Neural cell (in vitro differentiated cells): Measurements from ENCODE around the gene CCDC148. TPM values are rescaled to one million over a fixed set of nuclear protein-coding genes. Genes with fewer than 3 reads are reported as not detected.

Experiments
- H2AFZ ChIP-seq: fragments of 200-600, 300-800 bp; sonication (generic), shearing (Covaris generic); 2 replicates; pipeline ENCODE4 v1.6.0; 2014; ENCODE audit warnings: low read depth, mild to moderate bottlenecking, antibody characterized with exemption, low read length, moderate library complexity
- H3F3A ChIP-seq: fragments of 200-600 bp; shearing (Covaris generic); 2 replicates; pipeline ENCODE4 v1.6.1; 2016; ENCODE audit warnings: mild to moderate bottlenecking, moderate library complexity, mixed read lengths, antibody characterized with exemption, low read length; ENCODE audit not compliant: insufficient read depth, poor library complexity, severe bottlenecking
- H3K27ac ChIP-seq: fragments of 200-600, 300-800 bp; sonication (generic), shearing (Covaris generic); 2 replicates; pipeline ENCODE4 v1.5.1; 2014; ENCODE audit warnings: mild to moderate bottlenecking, low read length, moderate library complexity
- H3K27me3 ChIP-seq: fragments of 300-800, 200-600 bp; sonication (generic), shearing (Covaris generic); 2 replicates; pipeline ENCODE4 v1.6.0; 2014; ENCODE audit warnings: mild to moderate bottlenecking, low read depth, low read length, moderate library complexity; ENCODE audit not compliant: insufficient read depth
- H3K36me3 ChIP-seq: fragments of 300-800, 200-600 bp; sonication (generic), shearing (Covaris generic); 2 replicates; pipeline ENCODE4 v1.5.1; 2014; ENCODE audit warnings: mild to moderate bottlenecking, antibody characterized with exemption, low read length, moderate library complexity; ENCODE audit not compliant: insufficient read depth
- H3K4me2 ChIP-seq: fragments of 300-800, 200-600 bp; sonication (generic), shearing (Covaris generic); 2 replicates; pipeline ENCODE4 v1.6.0; 2014; ENCODE audit warnings: mild to moderate bottlenecking, low read length
- H3K4me3 ChIP-seq: fragments of 300-800, 200-600 bp; sonication (generic), shearing (Covaris generic); 2 replicates; pipeline ENCODE4 v1.5.1; 2014; ENCODE audit warnings: mild to moderate bottlenecking, low read length, moderate library complexity
- H3K79me2 ChIP-seq: fragments of 200-600 bp; shearing (Covaris generic); replicated peaks from 2 replicates; pipeline ENCODE4 v1.6.0; 2014; ENCODE audit warnings: mild to moderate bottlenecking, low read length, moderate library complexity; ENCODE audit not compliant: insufficient read depth
- H3K9ac ChIP-seq: fragments of 300-800, 200-600 bp; sonication (generic), shearing (Covaris generic); 2 replicates; pipeline ENCODE4 v1.6.1; 2016; ENCODE audit warnings: mild to moderate bottlenecking, low read length, mixed read lengths
- H3K9me2 ChIP-seq: fragments of 200-600 bp; shearing (Covaris generic); 2 replicates; pipeline ENCODE4 v1.6.1; 2016; ENCODE audit warnings: mild to moderate bottlenecking, low read length, mixed read lengths; ENCODE audit not compliant: insufficient read depth
- H3K9me3 ChIP-seq: fragments of 200-600, 300-800 bp; sonication (generic), shearing (Covaris generic); 2 replicates; pipeline ENCODE4 v1.6.1; 2016; ENCODE audit warnings: mild to moderate bottlenecking, mixed run types, low read length, moderate library complexity, mixed read lengths
- H4K20me1 ChIP-seq: fragments of 200-600 bp; shearing (Covaris generic); 2 replicates; pipeline ENCODE4 v1.6.1; 2016; ENCODE audit warnings: mild to moderate bottlenecking, mixed run types; ENCODE audit not compliant: insufficient read depth
- EP300 ChIP-seq: fragments of 450-650 bp; conservative IDR thresholded peaks from 2 replicates; pipeline ENCODE4 v1.6.1; 2014; ENCODE audit warnings: antibody characterized with exemption, mild to moderate bottlenecking, moderate library complexity; ENCODE audit not compliant: poor library complexity, severe bottlenecking
- EZH2 ChIP-seq: fragments of 200-600, 300-800 bp; shearing (Covaris generic), sonication (generic); IDR thresholded peaks from 2 replicates; pipeline ENCODE4 v1.6.1; 2014; ENCODE audit warnings: antibody characterized with exemption, low read length, borderline replicate concordance, mild to moderate bottlenecking; ENCODE audit not compliant: insufficient read depth, poor library complexity, severe bottlenecking
- MXI1 ChIP-seq: fragments of 450-650 bp; conservative IDR thresholded peaks from 2 replicates; pipeline ENCODE4 v1.6.1; 2014; ENCODE audit warnings: antibody characterized with exemption, mild to moderate bottlenecking; ENCODE audit not compliant: poor library complexity, severe bottlenecking
- POLR2AphosphoS5 ChIP-seq: IDR thresholded peaks from 2 replicates; pipeline ENCODE4 v1.6.1; 2012
- RAD21 ChIP-seq: fragments of 450-650 bp; conservative IDR thresholded peaks from 2 replicates; pipeline ENCODE4 v1.6.1; 2014; ENCODE audit warnings: antibody characterized with exemption, mild to moderate bottlenecking, moderate library complexity
- REST ChIP-seq: IDR thresholded peaks from 2 replicates; pipeline ENCODE4 v1.6.1; 2012; ENCODE audit warnings: borderline replicate concordance
- SMC3 ChIP-seq: fragments of 450-650 bp; conservative IDR thresholded peaks from 2 replicates; pipeline ENCODE4 v1.6.1; 2014; ENCODE audit warnings: antibody characterized with exemption, mild to moderate bottlenecking, moderate library complexity; ENCODE audit not compliant: poor library complexity
- TAF1 ChIP-seq: IDR thresholded peaks from 2 replicates; pipeline ENCODE4 v1.6.1; 2012; ENCODE audit warnings: low read depth
- polyA plus RNA-seq: library from polyadenylated mRNA; depleted of rRNA; stranded (reverse); fragments of >200 nt; gene quantifications from 2 replicates; pipeline ENCODE4 v1.2.3, GENCODE V29; 2014
- TF ChIP-seq, protein P1 (sequence below): fragments of 450-650 bp; IDR thresholded peaks from 2 replicates; pipeline ENCODE4 v1.5.1; 2014; ENCODE audit warnings: antibody characterized with exemption, mild to moderate bottlenecking, moderate library complexity; ENCODE audit not compliant: poor library complexity, severe bottlenecking

Gene CCDC148
- polyA plus RNA-seq, 1 donor from 2014 or later: 1.8 TPM

DNA sequence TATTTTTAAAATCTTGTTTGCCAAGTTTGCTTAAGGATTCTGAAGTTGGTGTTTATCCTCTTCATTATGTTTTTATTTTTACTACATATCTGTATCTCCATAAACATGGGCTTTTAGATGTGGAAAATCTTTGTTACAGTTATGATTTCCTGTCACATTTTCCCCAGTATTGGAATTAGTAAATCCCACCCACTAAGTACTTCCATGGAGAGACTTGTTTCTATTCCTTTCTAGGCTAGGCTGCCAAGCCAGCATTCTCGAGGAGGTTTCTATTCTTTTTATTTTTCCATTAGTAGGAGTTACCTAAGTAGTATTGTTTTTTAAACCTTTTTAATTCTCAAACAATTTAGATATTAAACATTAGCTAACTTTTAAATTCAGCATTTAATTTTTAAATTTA, 22.3 kb upstream of the CCDC148 start:
- no peak for TF ChIP-seq MXI1
- no peak for TF ChIP-seq REST
- no peak for TF ChIP-seq RAD21
- TF ChIP-seq SMC3: no peak
- TF ChIP-seq, protein P1, sequence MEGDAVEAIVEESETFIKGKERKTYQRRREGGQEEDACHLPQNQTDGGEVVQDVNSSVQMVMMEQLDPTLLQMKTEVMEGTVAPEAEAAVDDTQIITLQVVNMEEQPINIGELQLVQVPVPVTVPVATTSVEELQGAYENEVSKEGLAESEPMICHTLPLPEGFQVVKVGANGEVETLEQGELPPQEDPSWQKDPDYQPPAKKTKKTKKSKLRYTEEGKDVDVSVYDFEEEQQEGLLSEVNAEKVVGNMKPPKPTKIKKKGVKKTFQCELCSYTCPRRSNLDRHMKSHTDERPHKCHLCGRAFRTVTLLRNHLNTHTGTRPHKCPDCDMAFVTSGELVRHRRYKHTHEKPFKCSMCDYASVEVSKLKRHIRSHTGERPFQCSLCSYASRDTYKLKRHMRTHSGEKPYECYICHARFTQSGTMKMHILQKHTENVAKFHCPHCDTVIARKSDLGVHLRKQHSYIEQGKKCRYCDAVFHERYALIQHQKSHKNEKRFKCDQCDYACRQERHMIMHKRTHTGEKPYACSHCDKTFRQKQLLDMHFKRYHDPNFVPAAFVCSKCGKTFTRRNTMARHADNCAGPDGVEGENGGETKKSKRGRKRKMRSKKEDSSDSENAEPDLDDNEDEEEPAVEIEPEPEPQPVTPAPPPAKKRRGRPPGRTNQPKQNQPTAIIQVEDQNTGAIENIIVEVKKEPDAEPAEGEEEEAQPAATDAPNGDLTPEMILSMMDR: no peak
- TF ChIP-seq TAF1: no peak
- no peak for TF ChIP-seq EZH2
- no peak for TF ChIP-seq POLR2AphosphoS5
- no peak for TF ChIP-seq EP300
- H2AFZ ChIP-seq: no peak overlapping the region
- H3K4me2 ChIP-seq: no peak overlapping the region
- H3K27ac ChIP-seq: no peak overlapping the region
- H3K9me2 ChIP-seq: no peaks in the 10 kb centered on the region
- no peaks in the 10 kb centered on the region for H3K79me2 ChIP-seq
- H3F3A ChIP-seq: no peaks in the 10 kb centered on the region
- no peaks in the 10 kb centered on the region for H3K9me3 ChIP-seq
- H3K9ac ChIP-seq: no peak overlapping the region
- H3K4me3 ChIP-seq: no peak overlapping the region
- no peaks in the 10 kb centered on the region for H3K27me3 ChIP-seq
- H4K20me1 ChIP-seq: no peaks in the 10 kb centered on the region
- H3K36me3 ChIP-seq: no peaks in the 10 kb centered on the region

GRCh38 chr2:158478237-158478636, 21.7 kb upstream of the CCDC148 start:
- no peaks in the 10 kb centered on the region for H3F3A ChIP-seq
- H3K4me3 ChIP-seq: no peak overlapping the region
- no peak overlapping the region for H3K27ac ChIP-seq
- H4K20me1 ChIP-seq: no peaks in the 10 kb centered on the region
- no peak overlapping the region for H2AFZ ChIP-seq
- no peaks in the 10 kb centered on the region for H3K79me2 ChIP-seq
- TF ChIP-seq MXI1: no peak
- no peak for TF ChIP-seq RAD21
- no peak for TF ChIP-seq EP300
- TF ChIP-seq TAF1: no peak
- TF ChIP-seq, protein P1: no peak
- TF ChIP-seq SMC3: no peak
- no peak for TF ChIP-seq REST
- no peak for TF ChIP-seq EZH2
- TF ChIP-seq POLR2AphosphoS5: no peak
- no peaks in the 10 kb centered on the region for H3K36me3 ChIP-seq
- no peak overlapping the region for H3K4me2 ChIP-seq
- H3K27me3 ChIP-seq: no peaks in the 10 kb centered on the region
- no peaks in the 10 kb centered on the region for H3K9me3 ChIP-seq
- no peak overlapping the region for H3K9ac ChIP-seq
- no peaks in the 10 kb centered on the region for H3K9me2 ChIP-seq
